HepG2 (cell line): Measurements from ENCODE around the gene FAM200B. TPM values are rescaled to one million over a fixed set of nuclear protein-coding genes. Genes with fewer than 3 reads are reported as not detected.
A peak's percentile ranks its signal among the peaks of the same experiment; 100 is the strongest.

Experiments
- ATAC-seq: fragments of 200-7000 bp; cut with Tn5 transposase; 3 replicates; pipeline ENCODE4 v1.9.1; 2020; ENCODE audit warnings: mild to moderate bottlenecking, moderate library complexity
- BruUV-seq: library from RNA; stranded (reverse); fragments of 400-500 nt; replicated peaks from 2 replicates; lab custom pipeline; 2021; lab: Mats Ljungman, UMichigan
- CTCF ChIA-PET: fragments of 300-600 bp; formaldehyde crosslinking; extraction: SDS; loops from one replicate; lab custom pipeline; 2021; ENCODE audit warnings: low total read pairs, inconsistent platforms, low intra/inter-chr PET ratio; lab: Yijun Ruan, JAX
- POLR2A ChIA-PET: fragments of 350-600 bp; sonication (Branson Sonifier 250); formaldehyde crosslinking; loops from one replicate; lab custom pipeline; 2020; ENCODE audit warnings: antibody characterized with exemption, inconsistent platforms; lab: Yijun Ruan, JAX
- DNase-seq: peaks from one replicate; pipeline ENCODE4 v3.0.0-alpha.2; 2015; ENCODE audit warnings: low spot score
- FAIRE-seq: peaks from 3 replicates; lab custom pipeline; 2011; peaks lifted over from hg19 to GRCh38; lab: Jason Lieb, UNC
- H2AFZ ChIP-seq: one replicate; pipeline ENCODE4 v1.6.1; 2011; ENCODE audit warnings: low read length, inconsistent platforms
- H3K27ac ChIP-seq: fragments of 300-600 bp; 3 replicates; pipeline ENCODE4 v1.8.0; 2011; ENCODE audit warnings: mixed run types, mild to moderate bottlenecking, mixed read lengths, low read length, inconsistent platforms; ENCODE audit not compliant: insufficient read depth; ENCODE audit errors: extremely low read length
- H3K27me3 ChIP-seq, 2 experiments: fragments of 200-600 bp in 1 of 2; 2 replicates in 1 of 2; 3 replicates in 1 of 2; pipeline versions ENCODE4 v1.6.0 to v1.8.0; 2011; ENCODE audit warnings: low read length in 2 of 2, mild to moderate bottlenecking in 2 of 2, moderate library complexity in 2 of 2, inconsistent platforms in 1 of 2; ENCODE audit not compliant: insufficient read depth in 2 of 2, control insufficient read depth in 1 of 2
- H3K36me3 ChIP-seq, 2 experiments: fragments of 200-600 bp in 1 of 2; replicated peaks in 1 of 2; 2 replicates in 1 of 2; 3 replicates in 1 of 2; pipeline versions ENCODE4 v1.5.1 to v1.8.0; 2011; ENCODE audit warnings: low read length in 2 of 2, inconsistent platforms in 1 of 2; ENCODE audit not compliant: insufficient read depth in 2 of 2, control insufficient read depth in 1 of 2
- H3K4me1 ChIP-seq: 2 replicates; pipeline ENCODE4 v1.5.1; 2012; ENCODE audit warnings: low read length, inconsistent platforms; ENCODE audit not compliant: insufficient read depth
- H3K4me2 ChIP-seq: 2 replicates; pipeline ENCODE4 v1.6.0; 2011; ENCODE audit warnings: low read depth, low read length, inconsistent platforms
- H3K4me3 ChIP-seq, 3 experiments: fragments of 200-600 bp in 1 of 3; sonication (generic), shearing (Covaris generic) in 1 of 3; replicated peaks in 1 of 3; 2 replicates each; pipeline ENCODE4 v1.5.1; 2011 to 2016; ENCODE audit warnings: low read length in 3 of 3, inconsistent platforms in 2 of 3, low read depth in 2 of 3, mild to moderate bottlenecking in 2 of 3, control low read depth in 1 of 3, mixed read lengths in 1 of 3; ENCODE audit not compliant: insufficient read depth in 1 of 3
- H3K79me2 ChIP-seq: one replicate; pipeline ENCODE4 v1.6.1; 2011; ENCODE audit warnings: low read length, inconsistent platforms; ENCODE audit not compliant: insufficient read depth
- H3K9ac ChIP-seq: 2 replicates; pipeline ENCODE4 v1.6.0; 2011; ENCODE audit warnings: mild to moderate bottlenecking, low read depth, low read length, inconsistent platforms; ENCODE audit not compliant: insufficient read depth
- H3K9me3 ChIP-seq: 2 replicates; pipeline ENCODE4 v1.5.1; 2012; ENCODE audit warnings: mild to moderate bottlenecking, low read length
- H4K20me1 ChIP-seq: 2 replicates; pipeline ENCODE4 v1.6.0; 2011; ENCODE audit warnings: inconsistent platforms, mild to moderate bottlenecking, low read length, moderate library complexity; ENCODE audit not compliant: insufficient read depth
- CCDC6 ChIP-seq: sonication (generic); formaldehyde crosslinking; IDR thresholded peaks from 2 replicates; pipeline ENCODE4 v1.8.1; 2022; ENCODE audit warnings: mild to moderate bottlenecking, missing genetic modification reagents, moderate library complexity
- DR1 ChIP-seq: sonication (generic); formaldehyde crosslinking; IDR thresholded peaks from 2 replicates; pipeline ENCODE4 v1.8.0; 2021; ENCODE audit warnings: mild to moderate bottlenecking, missing genetic modification reagents, inconsistent platforms
- POLR2A ChIP-seq, 2 experiments: IDR thresholded peaks; 2 replicates each; pipeline ENCODE4 v1.6.1; 2011; ENCODE audit warnings: low read depth in 2 of 2, low read length in 2 of 2, mild to moderate bottlenecking in 1 of 2, moderate library complexity in 1 of 2; ENCODE audit not compliant: insufficient read depth in 1 of 2
- RAD51 ChIP-seq: fragments of 450-650 bp; IDR thresholded peaks from 2 replicates; pipeline ENCODE4 v1.6.1; 2016; ENCODE audit warnings: borderline replicate concordance
- RBAK ChIP-seq: sonication (generic); formaldehyde crosslinking; IDR thresholded peaks from 2 replicates; pipeline ENCODE4 v1.5.1; 2020; ENCODE audit warnings: mild to moderate bottlenecking, missing genetic modification reagents
- ZNF160 ChIP-seq: sonication (generic); formaldehyde crosslinking; IDR thresholded peaks from 2 replicates; pipeline ENCODE4 v1.8.0; 2022; ENCODE audit warnings: mild to moderate bottlenecking, inconsistent platforms, missing genetic modification reagents
- ZNF383 ChIP-seq: sonication (generic); formaldehyde crosslinking; IDR thresholded peaks from 2 replicates; pipeline ENCODE4 v1.4.0; 2020; ENCODE audit warnings: missing genetic modification reagents, mild to moderate bottlenecking, borderline replicate concordance
- ZNF556 ChIP-seq: sonication (generic); formaldehyde crosslinking; IDR thresholded peaks from 2 replicates; pipeline ENCODE4 v1.4.0; 2020; ENCODE audit warnings: mild to moderate bottlenecking, missing genetic modification reagents, borderline replicate concordance
- ZNF691 ChIP-seq: sonication (generic); formaldehyde crosslinking; IDR thresholded peaks from 2 replicates; pipeline ENCODE4 v1.4.0; 2020; ENCODE audit warnings: missing genetic modification reagents, low read depth, mild to moderate bottlenecking, borderline replicate concordance
- WGBS: methylation state at CpG from one replicate; pipeline ENCODE4 v1.1.6; 2017; ENCODE audit warnings: low lambda C conversion rate; 5-methylcytosine and 5-hydroxymethylcytosine counted together
- in situ Hi-C: cut with HindIII; loops from 2 replicates; pipeline ENCODE4 v1.10.0; 2017; ENCODE audit warnings: low pct_unique_long_range_greater_than_20kb; ENCODE audit not compliant: extremely low pct_ligation_motif_present
- intact Hi-C: fragments of 100-400 bp; cut with micrococcal nuclease; formaldehyde crosslinking; loops from one replicate; pipeline ENCODE4 v1.10.0; 2022; ENCODE audit not compliant: unreplicated experiment
- polyA plus RNA-seq, 8 experiments: library from polyadenylated mRNA; depleted of rRNA in 3 of 8; stranded (reverse) in 7 of 8; unstranded in 1 of 8; fragments of >200 nt; fragmentation: Illumina TruSeq in 4 of 8; extraction: Trizol in 4 of 8; gene quantifications; 2 replicates each; pipeline versions ENCODE4 v1.2.1 to v1.2.3, GENCODE V29; 2011 to 2016; ENCODE audit warnings: low read depth in 4 of 8, missing spikeins in 1 of 8, mixed read lengths in 1 of 8; ENCODE audit not compliant: insufficient read depth in 1 of 8
- total RNA-seq, 5 experiments: library from RNA; depleted of rRNA; stranded (reverse); fragments of >200 nt; fragmentation: Illumina TruSeq; extraction: Trizol; gene quantifications; 2 replicates each; pipeline ENCODE4 v1.2.3, GENCODE V29; 2016; ENCODE audit warnings: low read depth in 1 of 5
- TF ChIP-seq, protein P1 (sequence below): IDR thresholded peaks from 2 replicates; pipeline ENCODE4 v1.6.1; 2012; ENCODE audit warnings: inconsistent platforms
- TF ChIP-seq, protein P2 (sequence below): sonication (generic); formaldehyde crosslinking; IDR thresholded peaks from 2 replicates; pipeline ENCODE4 v1.4.0; 2020; ENCODE audit warnings: mild to moderate bottlenecking, missing genetic modification reagents
- TF ChIP-seq, protein P3 (sequence below): IDR thresholded peaks from 2 replicates; pipeline ENCODE4 v1.4.0; 2020; ENCODE audit warnings: mild to moderate bottlenecking, missing genetic modification reagents
- TF ChIP-seq, protein P4 (sequence below): IDR thresholded peaks from 2 replicates; pipeline ENCODE4 v1.6.1; 2016; ENCODE audit warnings: missing genetic modification reagents, missing compliant biosample characterization

Gene FAM200B
- total and polyA plus RNA-seq, 2 of the 13 experiments (the other 11 are each of a cell fraction or from before 2014, with no cell fraction given), result 25.6 to 41.8 TPM

DNA sequence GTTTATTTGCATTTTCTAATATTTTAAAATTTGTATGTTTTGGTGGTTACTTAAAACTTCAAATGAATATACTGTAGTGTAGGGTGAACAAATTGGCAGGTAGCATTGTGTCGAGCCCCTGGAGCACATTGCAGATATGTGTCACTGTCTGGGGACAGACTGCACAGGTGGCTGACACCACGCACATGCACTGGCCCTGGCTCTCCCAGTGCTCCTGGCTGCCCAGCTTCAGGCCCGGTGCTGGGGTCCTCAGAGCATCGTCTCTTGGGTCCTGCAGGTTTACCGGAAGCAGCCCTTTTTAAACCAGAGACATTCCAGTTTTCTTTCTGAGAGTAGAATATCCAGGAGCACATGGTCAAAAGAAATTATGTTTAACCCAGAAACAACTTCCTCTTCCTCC, 36.8 kb downstream of the FAM200B start:
- ATAC-seq (peak; percentile 26; the same call in 2 of the 3 replicates), DNase-seq (no peak), FAIRE-seq (no peak)
- Histone ChIP-seq H3K79me2 (no peaks in the 10 kb centered on the region), H3K27ac (no peak overlapping the region), H3K4me1 (peaks cover 16% of the 10 kb centered on the region), H3K9ac (no peak overlapping the region), H3K27me3 (no peaks in the 10 kb centered on the region), H3K36me3 (no peaks in the 10 kb centered on the region), H3K9me3 (no peaks in the 10 kb centered on the region), H3K4me3 (peak overlapping the region in 2 of 3 experiments; percentile 42 to 55; a peak in 1 of 6 replicates), H4K20me1 (no peaks in the 10 kb centered on the region), H3K4me2 (peak overlapping the region; percentile 78), H2AFZ (no peak overlapping the region)
- 61% methylated on average over 5 of the region's 5 CpGs for WGBS
- BruUV-seq, result no TSS peak
- intact Hi-C loops, result no loop called here
- TF ChIP-seq, protein P1, sequence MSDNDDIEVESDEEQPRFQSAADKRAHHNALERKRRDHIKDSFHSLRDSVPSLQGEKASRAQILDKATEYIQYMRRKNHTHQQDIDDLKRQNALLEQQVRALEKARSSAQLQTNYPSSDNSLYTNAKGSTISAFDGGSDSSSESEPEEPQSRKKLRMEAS, result no peak
- TF ChIP-seq DR1 (CRISPR knock-in tag) (no peak), RAD51 (no peak), ZNF383 (CRISPR knock-in tag) (no peak)
- TF ChIP-seq, protein P2, sequence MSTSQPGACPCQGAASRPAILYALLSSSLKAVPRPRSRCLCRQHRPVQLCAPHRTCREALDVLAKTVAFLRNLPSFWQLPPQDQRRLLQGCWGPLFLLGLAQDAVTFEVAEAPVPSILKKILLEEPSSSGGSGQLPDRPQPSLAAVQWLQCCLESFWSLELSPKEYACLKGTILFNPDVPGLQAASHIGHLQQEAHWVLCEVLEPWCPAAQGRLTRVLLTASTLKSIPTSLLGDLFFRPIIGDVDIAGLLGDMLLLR, result no peak
- in situ Hi-C loops, result no loop called here
- ChIA-PET CTCF (no interaction called here), POLR2A (interaction anchor here (1.1 to 1.6 kb wide), 2 partner anchors 19 to 37 kb away, joined by 3 to 7 read pairs; partner anchors contain the start of gene FAM200B)

- intact Hi-C loops, result no loop called here
- 9% methylated on average over 7 of the region's 7 CpGs for WGBS
- peak; percentile 95 for ATAC-seq
- TF ChIP-seq CCDC6 (CRISPR knock-in tag) (no peak), RBAK (CRISPR knock-in tag) (no peak), ZNF691 (CRISPR knock-in tag) (peak; percentile 94; the same call in 1 of the 2 replicates), ZNF556 (CRISPR knock-in tag) (no peak), ZNF160 (CRISPR knock-in tag) (no peak), POLR2A (IDR thresholded peaks at IDR 0.05; ENCODE audit: insufficient read depth in 1 of 2, low read depth in 2 of 2, low read length in 2 of 2) (no peak)
- TF ChIP-seq, protein P3, sequence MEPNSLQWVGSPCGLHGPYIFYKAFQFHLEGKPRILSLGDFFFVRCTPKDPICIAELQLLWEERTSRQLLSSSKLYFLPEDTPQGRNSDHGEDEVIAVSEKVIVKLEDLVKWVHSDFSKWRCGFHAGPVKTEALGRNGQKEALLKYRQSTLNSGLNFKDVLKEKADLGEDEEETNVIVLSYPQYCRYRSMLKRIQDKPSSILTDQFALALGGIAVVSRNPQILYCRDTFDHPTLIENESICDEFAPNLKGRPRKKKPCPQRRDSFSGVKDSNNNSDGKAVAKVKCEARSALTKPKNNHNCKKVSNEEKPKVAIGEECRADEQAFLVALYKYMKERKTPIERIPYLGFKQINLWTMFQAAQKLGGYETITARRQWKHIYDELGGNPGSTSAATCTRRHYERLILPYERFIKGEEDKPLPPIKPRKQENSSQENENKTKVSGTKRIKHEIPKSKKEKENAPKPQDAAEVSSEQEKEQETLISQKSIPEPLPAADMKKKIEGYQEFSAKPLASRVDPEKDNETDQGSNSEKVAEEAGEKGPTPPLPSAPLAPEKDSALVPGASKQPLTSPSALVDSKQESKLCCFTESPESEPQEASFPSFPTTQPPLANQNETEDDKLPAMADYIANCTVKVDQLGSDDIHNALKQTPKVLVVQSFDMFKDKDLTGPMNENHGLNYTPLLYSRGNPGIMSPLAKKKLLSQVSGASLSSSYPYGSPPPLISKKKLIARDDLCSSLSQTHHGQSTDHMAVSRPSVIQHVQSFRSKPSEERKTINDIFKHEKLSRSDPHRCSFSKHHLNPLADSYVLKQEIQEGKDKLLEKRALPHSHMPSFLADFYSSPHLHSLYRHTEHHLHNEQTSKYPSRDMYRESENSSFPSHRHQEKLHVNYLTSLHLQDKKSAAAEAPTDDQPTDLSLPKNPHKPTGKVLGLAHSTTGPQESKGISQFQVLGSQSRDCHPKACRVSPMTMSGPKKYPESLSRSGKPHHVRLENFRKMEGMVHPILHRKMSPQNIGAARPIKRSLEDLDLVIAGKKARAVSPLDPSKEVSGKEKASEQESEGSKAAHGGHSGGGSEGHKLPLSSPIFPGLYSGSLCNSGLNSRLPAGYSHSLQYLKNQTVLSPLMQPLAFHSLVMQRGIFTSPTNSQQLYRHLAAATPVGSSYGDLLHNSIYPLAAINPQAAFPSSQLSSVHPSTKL, result peak; percentile 45; the same call in 1 of the 2 replicates
- TF ChIP-seq, protein P4, sequence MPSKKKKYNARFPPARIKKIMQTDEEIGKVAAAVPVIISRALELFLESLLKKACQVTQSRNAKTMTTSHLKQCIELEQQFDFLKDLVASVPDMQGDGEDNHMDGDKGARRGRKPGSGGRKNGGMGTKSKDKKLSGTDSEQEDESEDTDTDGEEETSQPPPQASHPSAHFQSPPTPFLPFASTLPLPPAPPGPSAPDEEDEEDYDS (CRISPR knock-in tag), result 0 out of 2 replicates have a peak, but pooled peaks have one; percentile 26
These were observed 37.3 kb downstream of the FAM200B start for GRCh38 chr4:15718959-15719358.

More at GRCh38 chr4:15718959-15719358, 37.3 kb downstream of the FAM200B start:
- no peaks in the 10 kb centered on the region for H4K20me1 ChIP-seq
- peak overlapping the region; percentile 78 for H3K4me2 ChIP-seq
- CTCF ChIA-PET, result no interaction called here
- in situ Hi-C loops, result no loop called here
- POLR2A ChIA-PET, result interaction anchor here (1.6 kb wide), 1 partner anchor 37 kb away, joined by 7 read pairs; the partner anchor contains the start of gene FAM200B
- no peak overlapping the region for H3K27ac ChIP-seq
- no peaks in the 10 kb centered on the region for H3K79me2 ChIP-seq
- H3K4me3 ChIP-seq, result peak overlapping the region; percentile 26 to 55 (median 42); a peak in 4 of 6 replicates
- no peaks in the 10 kb centered on the region for H3K27me3 ChIP-seq
- H2AFZ ChIP-seq, result no peak overlapping the region
- H3K36me3 ChIP-seq, result no peaks in the 10 kb centered on the region
- H3K9ac ChIP-seq, result no peak overlapping the region
- H3K4me1 ChIP-seq, result peaks cover 18% of the 10 kb centered on the region
- no peaks in the 10 kb centered on the region for H3K9me3 ChIP-seq
- peak; percentile 20 for DNase-seq
- no TSS peak for BruUV-seq
- FAIRE-seq, result peak; percentile 78
